HG03469 (cell line): ENCODE measurements around the gene LDAH.
A peak's percentile ranks its signal among the peaks of the same experiment; 100 is the strongest.

Experiments used
- ATAC-seq: cut with Tn5 transposase; IDR thresholded peaks from one replicate; pipeline ENCODE4 v1.9.1; 2021; ENCODE audit warnings: mild to moderate bottlenecking, moderate library complexity, moderate number of reproducible peaks; ENCODE audit not compliant: unreplicated experiment

The LDAH gene

GRCh38 chr2:20687260-20687832 is 135.6 kb downstream of the LDAH start:
- ATAC-seq = no peak

GRCh38 chr2:20684581-20685063 is 138.3 kb downstream of the LDAH start:
- ATAC-seq = no peak

- ATAC-seq = no peak
Measured at GRCh38 chr2:20682167-20682920, 140.6 kb downstream of the LDAH start.

GRCh38 chr2:20680744-20681375 is 142.0 kb downstream of the LDAH start:
- ATAC-seq = no peak

- ATAC-seq = no peak
Measured at GRCh38 chr2:20678780-20679179, 144.1 kb downstream of the LDAH start.

- ATAC-seq = no peak
Measured at GRCh38 chr2:20678086-20678395, 144.9 kb downstream of the LDAH start.

GRCh38 chr2:20677301-20678085 is 145.4 kb downstream of the LDAH start:
- peak; percentile 26 for ATAC-seq

GRCh38 chr2:20676353-20677215 is 146.3 kb downstream of the LDAH start:
- peak; percentile 41 for ATAC-seq

GRCh38 chr2:20675701-20676352 is 147.1 kb downstream of the LDAH start:
- ATAC-seq = peak; percentile 75

GRCh38 chr2:20674974-20675679 is 147.8 kb downstream of the LDAH start:
- ATAC-seq = no peak

GRCh38 chr2:20674309-20674965 is 148.5 kb downstream of the LDAH start:
- ATAC-seq = no peak

- no peak for ATAC-seq
Measured at GRCh38 chr2:20673686-20674308, 149.1 kb downstream of the LDAH start.

GRCh38 chr2:20672201-20672951 is 150.5 kb downstream of the LDAH start:
- ATAC-seq = no peak

GRCh38 chr2:20671736-20672080 is 151.2 kb downstream of the LDAH start:
- no peak for ATAC-seq

GRCh38 chr2:20671036-20671735 is 151.7 kb downstream of the LDAH start:
- ATAC-seq = no peak

GRCh38 chr2:20670315-20671035 is 152.4 kb downstream of the LDAH start:
- ATAC-seq = no peak
